ENCODE measurements around the gene LONP1.
"Not testable (repeated sequence)": the region's sequence is repeated elsewhere in the genome, so short reads cannot be mapped to it uniquely, and the experiment has no call there.

Gene LONP1

GRCh38 chr19:5713228-5713627 lies 6.7 kb downstream of the LONP1 start:
- DNase-seq (ENCODE audit: low read depth), result no peak

GRCh38 chr19:5711713-5712161 lies 8.2 kb downstream of the LONP1 start:
- DNase-seq (ENCODE audit: low read depth), result no peak

- DNase-seq (ENCODE audit: low read depth), result no peak
Measured at GRCh38 chr19:5711025-5711424, 8.9 kb downstream of the LONP1 start.

- no peak for DNase-seq (ENCODE audit: low read depth)
Measured at GRCh38 chr19:5707576-5708575, 12.1 kb downstream of the LONP1 start.

GRCh38 chr19:5706876-5707573 lies 12.9 kb downstream of the LONP1 start:
- no peak for DNase-seq (ENCODE audit: low read depth)

GRCh38 chr19:5705552-5705951 lies 14.4 kb downstream of the LONP1 start:
- DNase-seq (ENCODE audit: low read depth), result no peak

- no peak for DNase-seq (ENCODE audit: low read depth)
Measured at GRCh38 chr19:5703819-5704818, 15.8 kb downstream of the LONP1 start.

- not testable (repeated sequence) for DNase-seq (ENCODE audit: low read depth)
Measured at GRCh38 chr19:5702053-5702410, 17.9 kb downstream of the LONP1 start.

- no peak for DNase-seq (ENCODE audit: low read depth)
Measured at GRCh38 chr19:5700455-5701092, 19.4 kb downstream of the LONP1 start.

GRCh38 chr19:5698635-5699422 lies 21.1 kb downstream of the LONP1 start:
- no peak for DNase-seq (ENCODE audit: low read depth)

- no peak for DNase-seq (ENCODE audit: low read depth)
Measured at GRCh38 chr19:5697890-5698634, 21.9 kb downstream of the LONP1 start.

- DNase-seq (ENCODE audit: low read depth), result no peak
Measured at GRCh38 chr19:5697022-5697889, 22.7 kb downstream of the LONP1 start.

- no peak for DNase-seq (ENCODE audit: low read depth)
Measured at GRCh38 chr19:5696196-5697021, 23.5 kb downstream of the LONP1 start.

GRCh38 chr19:5695649-5696195 lies 24.2 kb downstream of the LONP1 start:
- no peak for DNase-seq (ENCODE audit: low read depth)

- DNase-seq (ENCODE audit: low read depth), result no peak
Measured at GRCh38 chr19:5694956-5695648, 24.8 kb downstream of the LONP1 start.

- no peak for DNase-seq (ENCODE audit: low read depth)
Measured at GRCh38 chr19:5694167-5694955, 25.6 kb downstream of the LONP1 start.

Measured in CMK (cell line).